ENCODE results near the gene VPS37D. TPM values are rescaled to one million over a fixed set of nuclear protein-coding genes. Genes with fewer than 3 reads are reported as not detected.

Gene VPS37D
- total RNA-seq, 1 donor from 2014 or later, result 15.6 TPM

DNA sequence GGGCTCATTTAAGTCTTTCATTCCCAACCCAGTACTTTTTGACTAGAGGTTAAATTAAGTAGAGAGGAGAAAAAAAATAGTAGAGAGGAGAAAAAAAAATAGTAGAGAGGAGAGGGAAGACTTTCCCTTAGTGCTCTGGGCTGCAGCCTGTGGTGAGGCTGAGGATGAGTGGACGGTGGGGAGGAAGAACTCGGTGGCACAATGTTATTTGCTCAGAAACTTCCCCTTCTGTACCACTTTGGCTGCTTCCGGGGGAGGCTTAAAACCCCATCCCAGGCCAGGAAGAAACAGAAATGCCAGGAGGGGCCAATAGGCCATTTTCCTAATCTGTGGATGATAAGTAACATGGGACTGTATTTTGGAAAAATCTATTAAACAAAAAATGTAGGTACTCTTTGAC, 28.7 kb upstream of the VPS37D start:
- Mint-ChIP-seq H3K4me1 (ENCODE audit: low read depth) (no peaks in the 10 kb centered on the region), H3K36me3 (ENCODE audit: insufficient read depth) (no peaks in the 10 kb centered on the region), H3K27ac (no peak overlapping the region), H3K9me3 (ENCODE audit: low read depth) (peaks cover 3% of the 10 kb centered on the region), H3K4me3 (ENCODE audit: low read depth) (no peak overlapping the region), H3K27me3 (peaks cover 9% of the 10 kb centered on the region)
- TF ChIP-seq, protein P1, sequence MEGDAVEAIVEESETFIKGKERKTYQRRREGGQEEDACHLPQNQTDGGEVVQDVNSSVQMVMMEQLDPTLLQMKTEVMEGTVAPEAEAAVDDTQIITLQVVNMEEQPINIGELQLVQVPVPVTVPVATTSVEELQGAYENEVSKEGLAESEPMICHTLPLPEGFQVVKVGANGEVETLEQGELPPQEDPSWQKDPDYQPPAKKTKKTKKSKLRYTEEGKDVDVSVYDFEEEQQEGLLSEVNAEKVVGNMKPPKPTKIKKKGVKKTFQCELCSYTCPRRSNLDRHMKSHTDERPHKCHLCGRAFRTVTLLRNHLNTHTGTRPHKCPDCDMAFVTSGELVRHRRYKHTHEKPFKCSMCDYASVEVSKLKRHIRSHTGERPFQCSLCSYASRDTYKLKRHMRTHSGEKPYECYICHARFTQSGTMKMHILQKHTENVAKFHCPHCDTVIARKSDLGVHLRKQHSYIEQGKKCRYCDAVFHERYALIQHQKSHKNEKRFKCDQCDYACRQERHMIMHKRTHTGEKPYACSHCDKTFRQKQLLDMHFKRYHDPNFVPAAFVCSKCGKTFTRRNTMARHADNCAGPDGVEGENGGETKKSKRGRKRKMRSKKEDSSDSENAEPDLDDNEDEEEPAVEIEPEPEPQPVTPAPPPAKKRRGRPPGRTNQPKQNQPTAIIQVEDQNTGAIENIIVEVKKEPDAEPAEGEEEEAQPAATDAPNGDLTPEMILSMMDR (IDR thresholded peaks at IDR 0.05; ENCODE audit: unreplicated experiment), result no peak
- DNase-seq (ENCODE audit: low spot score, unreplicated experiment), result no peak

DNA sequence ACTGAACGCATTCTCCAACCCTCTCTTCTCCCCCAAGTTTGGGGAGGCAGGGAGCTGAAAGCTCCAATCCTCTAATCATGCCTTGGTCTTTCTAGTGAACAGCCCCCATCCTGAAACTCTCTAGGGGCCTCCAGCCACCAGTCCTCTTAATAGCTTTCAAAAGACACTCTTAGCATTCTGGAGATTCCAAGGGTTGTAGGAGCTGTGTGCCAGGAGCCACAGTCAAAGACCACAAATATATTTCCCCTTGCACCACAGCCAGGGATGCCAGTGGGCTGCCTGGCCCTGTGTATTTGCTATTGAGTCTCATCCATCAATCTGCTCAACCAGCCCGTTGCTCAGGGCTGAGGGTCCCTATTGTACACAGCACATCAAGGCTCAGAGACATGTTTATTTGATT, 24.8 kb upstream of the VPS37D start:
- Mint-ChIP-seq H3K27me3 (peaks cover 32% of the 10 kb centered on the region), H3K27ac (peak overlapping the region; percentile 66), H3K4me1 (ENCODE audit: low read depth) (no peaks in the 10 kb centered on the region), H3K36me3 (ENCODE audit: insufficient read depth) (no peaks in the 10 kb centered on the region), H3K4me3 (ENCODE audit: low read depth) (no peak overlapping the region), H3K9me3 (ENCODE audit: low read depth) (peaks cover 3% of the 10 kb centered on the region)
- TF ChIP-seq, protein P1 (IDR thresholded peaks at IDR 0.05; ENCODE audit: unreplicated experiment), result no peak
- no peak for DNase-seq (ENCODE audit: low spot score, unreplicated experiment)

DNA sequence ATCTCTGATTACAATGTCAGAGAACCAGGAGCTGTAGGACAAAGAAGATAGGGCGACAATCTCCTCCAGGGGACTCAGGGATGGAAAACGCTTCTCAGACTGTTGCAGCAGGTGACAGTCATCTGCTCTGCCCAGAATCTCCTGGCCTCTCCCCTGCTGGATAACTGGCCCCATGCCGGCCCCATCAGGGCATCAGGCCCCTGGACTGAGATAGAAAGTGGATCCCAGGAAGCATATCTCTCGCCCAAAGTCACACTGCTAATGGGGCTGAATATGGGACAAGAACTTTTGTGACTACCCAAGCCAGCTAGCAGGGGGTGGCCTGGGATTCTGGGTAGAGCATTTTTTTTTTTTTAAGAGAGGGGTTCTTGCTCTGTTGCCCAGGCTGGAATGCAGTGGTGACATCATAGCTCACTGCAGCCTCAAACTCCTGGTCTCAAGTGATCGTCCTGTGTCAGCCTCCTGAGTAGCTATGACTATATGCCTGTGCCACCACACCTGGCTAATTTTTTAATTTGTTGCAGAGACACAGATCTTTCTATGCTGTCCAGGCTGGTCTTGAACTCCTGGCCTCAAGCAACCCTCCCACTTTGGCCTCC, 22.8 kb upstream of the VPS37D start:
- TF ChIP-seq, protein P1 (IDR thresholded peaks at IDR 0.05; ENCODE audit: unreplicated experiment), result no peak
- Mint-ChIP-seq H3K36me3 (ENCODE audit: insufficient read depth) (no peaks in the 10 kb centered on the region), H3K4me3 (ENCODE audit: low read depth) (no peak overlapping the region), H3K27me3 (peaks cover 50% of the 10 kb centered on the region), H3K9me3 (ENCODE audit: low read depth) (peaks cover 3% of the 10 kb centered on the region), H3K4me1 (ENCODE audit: low read depth) (no peaks in the 10 kb centered on the region), H3K27ac (no peak overlapping the region)
- no peak for DNase-seq (ENCODE audit: low spot score, unreplicated experiment)

DNA sequence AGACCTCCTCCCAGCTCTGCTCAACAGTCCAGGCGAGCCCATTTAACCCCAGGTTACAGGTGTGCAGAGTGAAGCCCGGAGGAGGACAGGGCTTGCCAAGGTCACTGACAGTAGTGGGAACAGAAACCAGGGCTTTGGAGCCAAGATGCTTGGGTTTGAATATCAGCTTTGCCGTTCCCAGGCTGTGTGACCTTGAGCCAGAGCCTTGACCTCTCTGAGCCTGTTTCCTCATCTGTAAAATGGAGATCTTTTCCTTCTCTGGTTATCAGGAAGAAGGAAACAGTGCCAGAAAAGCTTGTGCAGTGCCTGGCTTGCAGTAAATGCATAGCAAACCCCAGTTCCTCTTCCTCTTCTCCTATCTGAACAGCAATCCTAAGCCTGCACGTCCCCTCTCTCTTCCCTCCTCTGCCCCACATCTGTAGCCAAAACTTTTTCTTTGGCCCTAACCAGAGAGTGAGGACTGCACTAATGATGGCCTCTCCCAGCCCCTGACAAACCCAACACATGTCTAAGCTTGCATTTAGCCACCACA, 21.9 kb upstream of the VPS37D start:
- Mint-ChIP-seq H3K4me3 (ENCODE audit: low read depth) (no peak overlapping the region), H3K27ac (no peak overlapping the region), H3K36me3 (ENCODE audit: insufficient read depth) (no peaks in the 10 kb centered on the region), H3K27me3 (peaks cover 58% of the 10 kb centered on the region), H3K4me1 (ENCODE audit: low read depth) (no peaks in the 10 kb centered on the region), H3K9me3 (ENCODE audit: low read depth) (peaks cover 3% of the 10 kb centered on the region)
- TF ChIP-seq, protein P1 (IDR thresholded peaks at IDR 0.05; ENCODE audit: unreplicated experiment), result no peak
- no peak for DNase-seq (ENCODE audit: low spot score, unreplicated experiment)

DNA sequence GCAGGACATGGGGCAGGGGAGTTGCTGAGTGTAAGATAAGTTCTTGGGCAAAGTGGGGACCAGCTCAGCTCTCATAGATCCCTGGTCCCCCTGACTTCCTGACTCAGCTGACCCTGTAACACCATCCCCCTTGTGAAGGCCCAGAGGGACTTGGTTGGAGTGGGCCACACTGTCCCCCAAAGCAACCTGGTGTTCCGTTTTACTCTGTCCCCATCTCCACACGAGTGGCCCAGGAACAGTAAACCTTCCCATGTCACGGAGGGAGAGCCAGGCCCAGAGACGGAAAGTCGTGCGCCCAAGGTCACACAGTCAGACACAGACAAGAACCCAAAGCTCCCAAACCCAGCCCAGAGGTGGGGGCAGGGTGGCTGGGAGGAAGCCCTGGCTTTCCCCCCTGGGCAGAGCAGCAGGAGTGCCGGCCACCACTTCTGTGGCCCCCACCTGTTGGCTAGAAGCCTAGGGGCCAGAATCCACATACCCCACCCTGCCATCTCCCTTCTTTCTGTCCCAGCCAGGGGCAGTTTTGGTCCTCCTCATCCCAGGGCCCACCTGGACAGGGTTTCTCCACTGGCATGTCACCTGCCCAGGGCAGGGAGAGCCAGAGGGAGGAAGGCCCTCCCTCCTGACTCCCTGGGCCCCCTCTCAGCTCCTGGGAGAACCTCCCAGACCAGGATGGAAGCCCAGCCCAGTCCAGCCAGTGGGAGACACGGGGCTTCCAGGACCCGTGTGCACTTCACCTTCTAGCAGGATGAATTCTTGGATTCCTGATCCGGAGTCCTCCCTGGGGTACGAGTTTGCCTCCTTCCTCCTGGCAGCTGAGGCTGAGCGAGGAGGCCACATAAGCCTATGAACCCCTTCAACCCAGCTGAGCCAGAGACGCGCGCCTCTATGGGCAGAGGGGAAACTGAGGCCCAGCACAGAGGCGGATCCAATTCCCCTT, 20.6 kb upstream of the VPS37D start:
- no peaks in the 10 kb centered on the region for H3K4me1 Mint-ChIP-seq (ENCODE audit: low read depth)
- no peak for DNase-seq (ENCODE audit: low spot score, unreplicated experiment)
- no peaks in the 10 kb centered on the region for H3K36me3 Mint-ChIP-seq (ENCODE audit: insufficient read depth)
- TF ChIP-seq, protein P1 (IDR thresholded peaks at IDR 0.05; ENCODE audit: unreplicated experiment), result no peak
- peak overlapping the region; percentile 89 for H3K27ac Mint-ChIP-seq
- peaks cover 65% of the 10 kb centered on the region for H3K27me3 Mint-ChIP-seq
- no peaks in the 10 kb centered on the region for H3K9me3 Mint-ChIP-seq (ENCODE audit: low read depth)
- H3K4me3 Mint-ChIP-seq (ENCODE audit: low read depth), result peak overlapping the region; percentile 51
